Testis (tissue), 3 donors: ENCODE results near the gene FAM124A. TPM values are rescaled to one million over a fixed set of nuclear protein-coding genes. Genes with fewer than 3 reads are reported as not detected.

Experiments used
- DNase-seq: peaks from one replicate; pipeline ENCODE4 v3.0.0-alpha.2; 2019
- H3K27ac ChIP-seq, 2 donors: fragments of 200-600 bp; sonication (generic); one replicate each; pipeline ENCODE4 v1.5.1; 2019
- H3K27me3 ChIP-seq: fragments of 200-600 bp; sonication (generic); one replicate; pipeline ENCODE4 v1.5.1; 2019
- H3K36me3 ChIP-seq: fragments of 200-600 bp; sonication (generic); one replicate; pipeline ENCODE4 v1.5.1; 2017; ENCODE audit warnings: low read depth; ENCODE audit errors: missing control alignments
- H3K4me1 ChIP-seq: fragments of 200-600 bp; sonication (generic); one replicate; pipeline ENCODE4 v1.5.1; 2019
- H3K4me3 ChIP-seq, 2 donors: fragments of 200-600 bp; sonication (generic); one replicate each; pipeline ENCODE4 v1.5.1; 2017 to 2019
- H3K9me3 ChIP-seq: fragments of 200-600 bp; sonication (generic); one replicate; pipeline ENCODE4 v1.5.1; 2017
- CTCF ChIP-seq, 3 experiments: fragments of 450-650 bp in 2 of 3; fragments of 200-600 bp in 1 of 3; sonication (generic) in 1 of 3; IDR thresholded peaks; one replicate each; pipeline ENCODE4 v1.5.1; 2016 to 2019; ENCODE audit warnings: antibody characterized with exemption in 3 of 3, mild to moderate bottlenecking in 2 of 3, moderate library complexity in 1 of 3
- intact Hi-C: fragments of 100-400 bp; cut with DNase I; formaldehyde crosslinking; loops from one replicate; pipeline ENCODE4 v1.15.1; 2023; ENCODE audit warnings: low total_unique reads
- polyA plus RNA-seq: library from polyadenylated mRNA; stranded (reverse); fragments of 350-450 nt; fragmentation: Illumina TruSeq; extraction: RNeasy Lipid Tissue Mini Kit (QIAGEN cat#74804); gene quantifications from one replicate; pipeline ENCODE4 v1.2.3, GENCODE V29; 2014; ENCODE audit warnings: low read depth, low replicate concordance; ENCODE audit not compliant: insufficient read depth
- small RNA-seq, 2 donors: library from RNA; depleted of rRNA; stranded (forward); fragments of <200 nt; gene quantifications; one replicate each; pipeline ENCODE3, GENCODE V24; 2016
- total RNA-seq, 2 donors: library from RNA; depleted of rRNA; stranded (reverse); fragments of >200 nt; gene quantifications; one replicate each; pipeline ENCODE4 v1.2.3, GENCODE V29; 2016

Gene FAM124A
- total and polyA plus RNA-seq, 3 donors from 2014 or later, result 2.7 to 3.4 (median 3.0) TPM

GRCh38 chr13:51333826-51334225 is 111.6 kb downstream of the FAM124A start:
- Histone ChIP-seq H3K27me3 (no peaks in the 10 kb centered on the region), H3K36me3 (no peaks in the 10 kb centered on the region), H3K4me3 (no peak overlapping the region), H3K9me3 (no peaks in the 10 kb centered on the region), H3K4me1 (no peaks in the 10 kb centered on the region), H3K27ac (no peak overlapping the region)
- intact Hi-C loops, result no loop called here
- TF ChIP-seq CTCF (IDR thresholded peaks at IDR 0.05), result no peak
- no peak for DNase-seq

Small RNA genes within 50 kb of the gene (small RNA-seq; reads per million reads assigned to genes)
- 0 reads per million in 2 donors for gene PRELID3BP2

Other genes starting within 250 kb of the FAM124A start
- gene C13orf42, start 111.1 kb upstream of the FAM124A start, total RNA-seq, result 1 to 10 TPM; 1.8 to 1.9 TPM
- 0.65 TPM for gene C13orf42, start 111.1 kb upstream of the FAM124A start, polyA plus RNA-seq
- gene SERPINE3, start 117.3 kb downstream of the FAM124A start, total RNA-seq, result under 1 TPM in 1 of 2 donors, not detected in 1; 0.12 TPM
- gene SERPINE3, start 117.3 kb downstream of the FAM124A start, polyA plus RNA-seq, result 0.70 TPM
- gene INTS6, start 230.6 kb downstream of the FAM124A start, total RNA-seq, result 100 to 1,000 TPM in 1 of 2 donors, 10 to 100 TPM in 1; 97.6 to 132 TPM
- 130 TPM for gene INTS6, start 230.6 kb downstream of the FAM124A start, polyA plus RNA-seq